HG03025 (cell line): ENCODE data around the gene FAM20C.

ENCODE experiments used
- ATAC-seq: cut with Tn5 transposase; IDR thresholded peaks from one replicate; pipeline ENCODE4 v1.9.1; 2021; ENCODE audit warnings: mild to moderate bottlenecking, moderate library complexity; ENCODE audit not compliant: unreplicated experiment, low FRiP score

FAM20C gene

DNA sequence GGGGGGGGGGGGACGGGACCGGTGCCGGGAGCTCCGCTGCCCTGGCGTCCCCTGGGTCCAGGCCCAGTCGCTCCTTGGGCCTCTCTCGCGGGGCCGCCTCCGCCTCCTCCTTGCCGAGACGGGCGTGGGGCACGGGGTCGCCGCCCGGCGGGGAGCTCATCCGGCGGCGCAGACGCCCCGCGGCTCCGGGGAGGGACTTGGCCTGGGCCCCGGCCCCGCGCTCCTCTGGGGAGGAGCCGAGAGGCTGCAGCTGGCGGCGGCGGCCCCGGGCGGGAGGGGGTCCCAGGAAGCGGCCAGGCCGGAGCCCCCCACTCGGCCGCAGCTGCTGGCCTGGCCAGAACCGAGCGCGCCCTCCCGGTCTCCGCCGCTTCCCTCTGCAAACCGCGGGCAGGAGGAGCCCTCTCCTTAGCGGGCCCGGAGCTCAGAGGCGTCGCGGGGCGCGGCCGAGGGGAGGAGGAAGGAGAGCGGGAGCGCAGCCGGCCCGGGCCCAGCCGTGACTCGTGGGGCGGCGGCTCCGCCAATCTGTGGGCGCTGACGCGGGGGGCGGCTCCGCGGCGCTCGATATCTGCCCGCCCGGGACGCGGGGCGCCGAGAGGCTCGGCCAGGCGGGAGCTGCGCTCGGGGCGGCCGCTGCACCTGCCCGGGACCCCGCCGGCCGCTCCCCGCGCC, at the start of gene FAM20C:
Gene FAM20C (plus strand): TSS at position 591 of the 669 bp plus-strand sequence. CDS start 629 bp downstream, outside the sequence.
- ATAC-seq: no peak

DNA sequence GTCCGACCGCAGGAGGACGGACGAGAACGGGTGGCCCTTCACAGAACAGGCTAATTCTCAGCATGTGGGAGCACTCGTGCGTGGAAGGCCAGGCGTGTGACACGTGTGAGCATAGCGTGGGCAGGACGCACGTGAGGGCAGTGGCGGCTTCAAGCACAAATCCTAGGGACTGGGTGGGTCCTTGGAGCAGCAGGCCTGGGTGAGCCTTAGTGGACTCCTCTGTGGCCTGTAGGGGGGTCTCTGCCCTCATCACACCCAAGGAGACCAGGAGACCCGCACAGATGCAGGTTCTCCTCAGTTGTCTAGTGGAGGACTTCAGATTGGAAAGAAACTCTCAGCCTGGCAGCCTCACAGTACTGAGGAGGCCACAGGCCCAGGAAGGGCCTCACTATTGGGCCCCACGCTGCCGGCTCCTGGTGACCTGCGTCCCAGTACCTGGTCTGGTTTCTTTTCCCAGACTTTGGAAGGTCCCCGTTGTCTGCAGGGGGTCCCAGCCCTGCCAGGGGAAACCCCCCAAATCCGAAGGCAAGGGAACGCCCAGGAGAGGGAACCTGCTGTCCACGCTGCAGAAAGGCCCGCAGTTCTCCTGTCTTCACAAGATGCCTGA, 49.1 kb upstream of the FAM20C start:
- ATAC-seq: no peak

- no peak for ATAC-seq
Measured at GRCh38 chr7:143811-144453, 48.4 kb upstream of the FAM20C start.

DNA sequence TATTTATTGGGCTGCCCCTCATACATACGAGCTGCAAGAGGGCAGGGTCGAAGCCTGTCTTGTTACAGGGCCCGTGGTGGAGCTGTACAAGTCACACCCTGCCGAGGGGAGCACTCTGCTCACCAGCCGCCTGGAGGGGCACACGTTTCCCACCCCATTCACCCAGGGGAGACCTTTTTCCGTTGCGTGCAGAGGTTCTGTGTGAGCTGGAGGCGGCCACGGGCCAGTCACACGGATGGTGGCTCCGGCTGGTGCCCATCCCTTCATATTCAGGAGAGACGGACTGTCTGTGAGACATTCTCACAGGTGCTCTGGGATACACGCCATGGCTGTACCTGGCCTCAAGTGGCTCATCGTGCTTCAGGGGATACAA, 47.9 kb upstream of the FAM20C start:
- ATAC-seq: no peak

- no peak for ATAC-seq
Measured at GRCh38 chr7:145863-146262, 46.5 kb upstream of the FAM20C start.

DNA sequence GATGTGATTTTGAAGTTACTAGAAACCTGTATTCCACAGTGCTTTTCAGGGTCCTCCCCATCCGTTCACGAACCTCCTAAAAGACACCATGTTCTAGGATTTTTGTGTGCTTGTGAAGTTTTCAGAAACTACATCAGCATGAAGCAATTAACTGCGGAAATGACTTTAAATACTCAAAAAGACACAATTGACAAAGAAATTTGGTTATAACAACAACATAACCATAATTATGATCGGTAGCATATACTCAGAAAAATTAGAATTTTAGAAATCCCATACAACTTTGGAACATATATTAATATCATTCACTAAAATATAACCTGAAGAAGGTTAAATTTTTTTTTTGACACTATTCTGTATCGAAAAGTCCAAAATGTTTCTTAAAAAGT, 43.8 kb upstream of the FAM20C start:
- no peak for ATAC-seq

DNA sequence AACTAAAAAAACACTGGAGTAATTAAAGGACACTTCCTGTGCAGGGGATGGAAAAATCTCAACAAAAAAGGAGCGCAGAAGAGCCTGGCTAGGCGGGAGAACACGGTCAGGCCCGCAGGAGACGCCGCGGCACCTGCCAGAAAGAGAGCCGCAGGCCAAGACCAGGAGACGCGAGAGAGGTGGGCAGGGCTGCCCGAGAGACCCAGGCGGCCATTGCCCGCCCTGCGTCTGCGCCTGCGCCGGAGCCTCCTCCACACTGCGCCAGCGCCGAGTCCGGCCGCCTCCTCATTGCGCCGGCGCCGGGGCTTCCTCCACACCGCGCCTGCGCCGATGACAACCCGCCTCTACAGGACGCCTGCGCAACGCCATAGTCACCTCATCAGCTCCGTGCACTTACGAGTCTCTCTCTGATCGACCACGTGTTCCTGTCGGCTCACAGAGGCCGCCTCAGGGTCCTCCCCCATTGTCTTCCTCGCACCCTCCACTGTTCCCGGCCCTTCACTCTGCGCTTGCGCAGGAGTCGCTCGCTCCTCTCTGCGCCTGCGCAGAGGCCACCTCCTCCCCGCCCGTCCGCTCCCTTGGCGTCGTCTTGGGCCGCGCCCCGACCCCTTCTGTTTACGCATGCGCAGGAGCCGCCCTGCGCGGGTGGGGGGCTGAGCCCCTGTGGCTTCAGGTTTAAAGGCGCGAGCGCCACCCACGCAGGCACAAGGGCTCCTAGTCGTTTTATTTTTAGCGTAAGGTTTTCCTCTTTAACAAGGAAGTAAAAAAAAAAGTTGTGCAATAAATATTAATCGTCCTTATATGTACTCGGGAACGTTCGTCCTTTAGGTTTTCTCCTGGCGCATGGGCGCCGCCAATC, 43.2 kb upstream of the FAM20C start:
- ATAC-seq: peak; percentile 91

- ATAC-seq: no peak
Measured at GRCh38 chr7:149791-150636, 42.4 kb upstream of the FAM20C start.

GRCh38 chr7:150811-151221, 41.6 kb upstream of the FAM20C start:
- ATAC-seq: no peak

DNA sequence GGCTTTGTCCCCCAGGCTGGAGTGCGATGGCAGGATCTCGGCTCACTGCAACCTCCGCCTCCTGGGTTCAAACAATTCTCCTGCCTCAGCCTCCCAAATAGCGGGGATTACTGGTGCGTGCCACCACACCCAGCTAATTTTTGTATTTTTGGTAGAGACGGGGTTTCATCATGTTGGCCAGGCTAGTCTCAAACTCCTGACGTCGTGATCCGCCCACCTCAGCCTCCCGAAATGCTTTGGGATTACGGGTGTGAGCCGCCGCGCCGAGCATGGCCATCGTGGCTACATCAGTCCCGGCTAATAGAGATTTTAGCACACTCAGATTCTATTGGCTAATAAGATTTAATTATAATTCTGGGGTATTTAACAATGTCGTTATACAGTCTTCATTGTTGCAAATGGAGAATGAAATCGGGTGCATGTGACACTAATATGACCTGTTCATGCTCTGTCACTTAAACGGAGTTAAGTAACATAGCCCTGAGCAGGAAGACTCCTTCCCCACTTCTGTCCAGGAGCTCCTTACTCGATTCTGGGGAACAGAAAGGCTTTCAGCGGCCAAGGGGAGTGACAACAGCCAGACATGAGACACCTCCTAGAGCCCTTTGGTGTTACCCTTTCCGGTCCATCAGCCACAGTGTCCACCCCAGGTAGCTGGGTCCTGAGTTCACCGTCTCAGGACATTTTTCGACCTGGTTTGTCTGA, 40.9 kb upstream of the FAM20C start:
- no peak for ATAC-seq

GRCh38 chr7:152702-153391, 39.5 kb upstream of the FAM20C start:
- no peak for ATAC-seq

GRCh38 chr7:153604-154003, 38.8 kb upstream of the FAM20C start:
- ATAC-seq: no peak

DNA sequence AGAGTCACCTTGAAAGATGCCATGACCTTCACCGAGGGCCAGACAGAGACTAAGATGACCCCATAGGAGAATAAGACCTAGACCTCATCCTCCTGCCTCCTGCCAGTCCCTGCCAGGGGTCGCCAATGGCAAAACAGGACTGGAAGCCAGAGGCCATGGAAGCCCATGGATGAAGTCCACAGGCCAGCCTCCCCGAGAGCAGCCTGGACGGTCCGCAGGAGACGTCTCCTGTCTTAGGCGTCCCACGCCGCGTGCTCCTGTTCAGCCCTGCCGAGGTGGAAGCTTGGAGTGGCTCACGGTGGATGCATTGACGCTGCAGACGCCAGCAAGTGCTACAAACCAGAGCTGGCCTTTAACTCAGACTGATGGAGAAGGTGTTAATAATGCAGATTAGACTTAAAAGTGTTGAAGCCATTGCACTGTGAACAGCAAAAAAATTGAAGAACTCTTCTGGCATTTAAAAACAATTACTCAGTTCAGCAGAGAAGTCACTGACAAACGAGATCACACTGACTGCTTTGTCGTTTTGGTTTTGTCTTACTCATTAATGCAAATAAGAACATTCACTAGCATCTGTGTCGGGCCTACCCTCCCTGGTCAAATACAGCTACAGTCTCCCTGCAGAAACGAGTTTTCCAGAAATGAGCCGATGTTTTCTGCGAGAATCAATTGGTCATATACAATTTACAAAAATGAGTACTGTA, 38.1 kb upstream of the FAM20C start:
- no peak for ATAC-seq

DNA sequence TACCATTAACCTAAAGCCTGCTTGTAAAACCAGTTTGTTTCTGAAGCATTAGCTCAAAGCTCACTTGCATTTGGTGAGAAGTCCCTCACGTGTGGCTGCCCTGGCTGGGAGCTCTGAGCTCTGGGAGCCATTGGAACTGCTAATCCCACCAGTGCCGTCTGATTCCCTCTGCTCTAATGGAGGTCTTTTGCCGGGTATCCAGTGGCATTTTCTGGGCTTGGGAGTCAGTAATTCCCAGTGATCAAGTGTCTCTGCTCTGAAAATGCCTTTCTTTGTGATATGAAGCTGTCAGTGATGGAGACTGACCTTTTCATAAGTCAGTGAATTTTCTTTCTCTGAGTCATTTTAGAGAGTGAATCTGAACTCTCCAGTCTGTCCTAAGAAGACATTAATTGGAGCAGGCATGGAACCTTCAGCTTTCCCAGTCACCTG, 36.9 kb upstream of the FAM20C start:
- ATAC-seq: no peak

DNA sequence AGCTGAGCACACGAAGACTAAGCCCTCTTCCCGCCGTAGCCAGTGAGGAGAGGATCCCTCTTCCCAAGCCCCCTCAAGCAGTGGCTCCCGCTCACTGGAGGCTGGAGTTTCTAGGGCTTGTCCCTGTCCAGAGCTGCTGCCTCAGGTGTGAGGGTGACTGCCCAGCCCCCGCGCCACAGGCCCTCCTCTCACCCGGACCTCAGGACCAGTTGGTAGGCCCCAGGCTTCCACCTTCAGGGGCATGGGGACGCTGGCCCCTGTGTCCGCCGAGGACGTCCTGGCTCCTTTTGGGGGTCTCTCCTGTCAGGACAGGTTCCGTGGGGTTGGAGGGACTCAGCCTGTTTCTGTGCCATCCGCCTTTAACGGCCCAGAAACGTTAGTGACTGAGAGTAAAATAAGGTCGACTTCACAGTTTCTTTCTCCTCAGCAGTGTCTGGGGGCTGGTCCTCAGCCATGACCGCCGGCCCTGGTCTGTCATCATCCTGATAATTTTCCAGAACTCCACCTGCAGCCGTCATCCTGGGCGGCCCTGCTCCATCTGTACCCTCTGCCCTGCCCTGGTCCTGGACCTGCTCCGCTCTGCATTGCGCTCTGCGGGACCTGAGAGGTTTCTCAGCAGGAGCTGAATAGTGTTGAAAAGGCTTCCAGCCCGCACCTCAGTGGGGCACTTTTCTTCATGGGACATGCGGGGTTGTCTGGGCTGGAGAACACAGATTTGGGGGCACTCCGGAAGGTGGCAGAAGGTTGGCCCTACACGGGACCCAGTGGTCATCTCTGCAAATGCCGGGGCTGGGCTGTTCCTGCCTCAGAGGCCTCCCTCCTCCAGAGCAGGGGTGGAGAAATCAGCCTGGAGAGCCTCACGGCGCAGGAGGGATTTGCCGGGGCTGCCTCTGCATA, 36.0 kb upstream of the FAM20C start:
- no peak for ATAC-seq

- no peak for ATAC-seq
Measured at GRCh38 chr7:157008-157310, 35.4 kb upstream of the FAM20C start.

DNA sequence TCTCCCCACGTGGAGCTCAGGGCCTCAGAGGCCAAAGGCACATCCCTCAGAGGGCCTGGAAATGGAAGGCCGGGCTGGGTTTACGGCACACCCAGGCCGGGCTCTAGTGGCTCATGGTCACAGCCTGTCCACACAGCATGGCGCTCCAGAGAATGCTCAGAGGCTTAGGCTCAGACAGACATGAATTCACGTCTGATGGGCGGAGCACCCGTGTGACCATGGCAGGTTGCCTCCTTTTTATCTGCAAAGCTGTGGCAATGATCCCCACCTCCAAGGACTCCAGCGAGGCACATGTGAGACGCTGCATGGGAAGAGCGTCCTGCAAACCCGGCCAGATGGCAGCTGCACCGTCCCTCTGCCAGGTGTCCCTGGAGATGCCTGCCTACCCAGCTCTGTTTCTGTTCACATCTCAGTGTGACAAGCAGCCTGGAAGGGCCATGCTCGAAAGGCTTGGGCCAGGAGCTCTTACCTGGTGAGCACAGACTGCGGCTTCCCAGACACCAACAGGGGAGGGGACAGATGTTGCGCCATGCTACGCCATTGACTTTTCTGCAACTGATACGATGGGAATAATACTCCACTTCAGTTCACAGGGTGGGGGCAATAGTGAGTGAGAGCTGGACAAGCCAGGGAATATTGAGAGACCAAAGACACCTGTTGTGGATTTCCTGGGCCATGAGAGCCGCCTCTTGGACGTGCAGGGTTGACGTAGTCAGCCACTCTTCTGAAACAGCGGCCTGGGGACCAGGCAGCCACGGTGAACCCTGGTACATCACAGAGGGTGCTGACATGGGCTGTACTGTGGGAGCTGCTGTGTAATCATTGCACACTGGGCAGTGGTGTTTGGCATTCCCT, 34.4 kb upstream of the FAM20C start:
- ATAC-seq: no peak
